Measurements from ENCODE around the gene KIDINS220. TPM values are rescaled to one million over a fixed set of nuclear protein-coding genes. Genes with fewer than 3 reads are reported as not detected.

Gene KIDINS220
- total and polyA plus RNA-seq, 2 of the 13 experiments (the other 11 are each of a cell fraction or from before 2014, with no cell fraction given): 25.2 to 32.3 TPM

DNA sequence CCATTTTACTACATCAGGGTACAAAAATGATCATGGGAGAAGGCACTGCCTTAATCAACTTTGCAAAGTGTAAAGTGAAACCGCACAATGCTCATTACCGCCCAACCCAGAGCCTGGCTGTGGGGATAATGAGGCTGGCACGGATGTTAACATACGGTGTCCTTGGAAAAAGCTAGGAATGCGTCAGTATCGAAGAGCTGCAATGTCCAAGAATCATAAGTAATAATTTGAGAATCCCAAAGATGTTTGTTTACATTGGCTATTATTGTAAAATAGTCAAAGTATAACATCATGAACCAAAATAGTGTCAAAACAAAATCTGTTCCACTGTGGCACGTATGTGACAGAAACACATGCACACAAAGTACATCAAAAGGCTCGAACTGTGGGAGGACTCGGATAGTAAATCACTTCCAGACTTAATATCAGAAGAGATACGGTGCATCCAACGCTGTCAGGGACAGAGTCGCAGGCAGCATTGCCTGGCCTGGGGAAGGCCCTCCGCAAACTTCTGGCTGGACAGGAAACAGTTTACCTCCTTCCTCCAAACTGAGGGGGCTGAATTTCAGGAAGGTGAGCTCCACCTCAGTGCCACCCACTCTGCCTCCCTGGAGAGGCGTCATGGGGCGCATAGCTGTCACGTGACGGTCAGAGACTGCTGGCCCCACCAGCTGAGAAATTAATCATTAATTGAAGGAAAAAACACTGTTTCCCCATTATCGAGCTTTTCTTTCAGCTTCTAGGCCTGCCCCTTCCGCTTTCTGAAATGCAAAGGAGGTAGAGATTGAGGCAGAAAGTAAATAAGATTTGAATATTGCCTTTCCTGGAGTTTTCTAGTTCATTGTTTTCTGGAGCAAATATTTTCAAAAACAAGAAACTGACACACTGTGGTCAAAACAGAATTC lies 157.3 kb downstream of the KIDINS220 start (continued):
- TF ChIP-seq, protein P1, sequence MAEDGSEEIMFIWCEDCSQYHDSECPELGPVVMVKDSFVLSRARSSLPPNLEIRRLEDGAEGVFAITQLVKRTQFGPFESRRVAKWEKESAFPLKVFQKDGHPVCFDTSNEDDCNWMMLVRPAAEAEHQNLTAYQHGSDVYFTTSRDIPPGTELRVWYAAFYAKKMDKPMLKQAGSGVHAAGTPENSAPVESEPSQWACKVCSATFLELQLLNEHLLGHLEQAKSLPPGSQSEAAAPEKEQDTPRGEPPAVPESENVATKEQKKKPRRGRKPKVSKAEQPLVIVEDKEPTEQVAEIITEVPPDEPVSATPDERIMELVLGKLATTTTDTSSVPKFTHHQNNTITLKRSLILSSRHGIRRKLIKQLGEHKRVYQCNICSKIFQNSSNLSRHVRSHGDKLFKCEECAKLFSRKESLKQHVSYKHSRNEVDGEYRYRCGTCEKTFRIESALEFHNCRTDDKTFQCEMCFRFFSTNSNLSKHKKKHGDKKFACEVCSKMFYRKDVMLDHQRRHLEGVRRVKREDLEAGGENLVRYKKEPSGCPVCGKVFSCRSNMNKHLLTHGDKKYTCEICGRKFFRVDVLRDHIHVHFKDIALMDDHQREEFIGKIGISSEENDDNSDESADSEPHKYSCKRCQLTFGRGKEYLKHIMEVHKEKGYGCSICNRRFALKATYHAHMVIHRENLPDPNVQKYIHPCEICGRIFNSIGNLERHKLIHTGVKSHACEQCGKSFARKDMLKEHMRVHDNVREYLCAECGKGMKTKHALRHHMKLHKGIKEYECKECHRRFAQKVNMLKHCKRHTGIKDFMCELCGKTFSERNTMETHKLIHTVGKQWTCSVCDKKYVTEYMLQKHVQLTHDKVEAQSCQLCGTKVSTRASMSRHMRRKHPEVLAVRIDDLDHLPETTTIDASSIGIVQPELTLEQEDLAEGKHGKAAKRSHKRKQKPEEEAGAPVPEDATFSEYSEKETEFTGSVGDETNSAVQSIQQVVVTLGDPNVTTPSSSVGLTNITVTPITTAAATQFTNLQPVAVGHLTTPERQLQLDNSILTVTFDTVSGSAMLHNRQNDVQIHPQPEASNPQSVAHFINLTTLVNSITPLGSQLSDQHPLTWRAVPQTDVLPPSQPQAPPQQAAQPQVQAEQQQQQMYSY (CRISPR knock-in tag; IDR thresholded peaks at IDR 0.05): no peak
- TF ChIP-seq ZNF326 (CRISPR knock-in tag; IDR thresholded peaks at IDR 0.05; ENCODE audit: borderline replicate concordance): no peak
- peak; percentile 90; the same call in 1 of the 2 replicates for TF ChIP-seq MXD4 (CRISPR knock-in tag; IDR thresholded peaks at IDR 0.05)
- TF ChIP-seq NKX3-1 (CRISPR knock-in tag; IDR thresholded peaks at IDR 0.05): peak; percentile 66; the same call in 1 of the 2 replicates
- TF ChIP-seq KLF11 (CRISPR knock-in tag; IDR thresholded peaks at IDR 0.05): peak; percentile 79; the same call in 1 of the 2 replicates
- TF ChIP-seq POLR2AphosphoS2 (IDR thresholded peaks at IDR 0.05; ENCODE audit: low read depth, low read length): peak; percentile 78; the same call in 1 of the 2 replicates
- TF ChIP-seq, protein P2, sequence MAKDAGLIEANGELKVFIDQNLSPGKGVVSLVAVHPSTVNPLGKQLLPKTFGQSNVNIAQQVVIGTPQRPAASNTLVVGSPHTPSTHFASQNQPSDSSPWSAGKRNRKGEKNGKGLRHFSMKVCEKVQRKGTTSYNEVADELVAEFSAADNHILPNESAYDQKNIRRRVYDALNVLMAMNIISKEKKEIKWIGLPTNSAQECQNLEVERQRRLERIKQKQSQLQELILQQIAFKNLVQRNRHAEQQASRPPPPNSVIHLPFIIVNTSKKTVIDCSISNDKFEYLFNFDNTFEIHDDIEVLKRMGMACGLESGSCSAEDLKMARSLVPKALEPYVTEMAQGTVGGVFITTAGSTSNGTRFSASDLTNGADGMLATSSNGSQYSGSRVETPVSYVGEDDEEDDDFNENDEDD (CRISPR knock-in tag; IDR thresholded peaks at IDR 0.05; ENCODE audit: borderline replicate concordance): peak; percentile 55; the same call in 1 of the 2 replicates
- TF ChIP-seq, protein P3, sequence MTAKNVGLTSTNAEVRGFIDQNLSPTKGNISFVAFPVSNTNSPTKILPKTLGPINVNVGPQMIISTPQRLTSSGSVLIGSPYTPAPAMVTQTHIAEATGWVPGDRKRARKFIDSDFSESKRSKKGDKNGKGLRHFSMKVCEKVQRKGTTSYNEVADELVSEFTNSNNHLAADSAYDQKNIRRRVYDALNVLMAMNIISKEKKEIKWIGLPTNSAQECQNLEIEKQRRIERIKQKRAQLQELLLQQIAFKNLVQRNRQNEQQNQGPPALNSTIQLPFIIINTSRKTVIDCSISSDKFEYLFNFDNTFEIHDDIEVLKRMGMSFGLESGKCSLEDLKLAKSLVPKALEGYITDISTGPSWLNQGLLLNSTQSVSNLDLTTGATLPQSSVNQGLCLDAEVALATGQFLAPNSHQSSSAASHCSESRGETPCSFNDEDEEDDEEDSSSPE (CRISPR knock-in tag; IDR thresholded peaks at IDR 0.05): peak; percentile 57; the same call in 1 of the 2 replicates
- TF ChIP-seq, protein P4, sequence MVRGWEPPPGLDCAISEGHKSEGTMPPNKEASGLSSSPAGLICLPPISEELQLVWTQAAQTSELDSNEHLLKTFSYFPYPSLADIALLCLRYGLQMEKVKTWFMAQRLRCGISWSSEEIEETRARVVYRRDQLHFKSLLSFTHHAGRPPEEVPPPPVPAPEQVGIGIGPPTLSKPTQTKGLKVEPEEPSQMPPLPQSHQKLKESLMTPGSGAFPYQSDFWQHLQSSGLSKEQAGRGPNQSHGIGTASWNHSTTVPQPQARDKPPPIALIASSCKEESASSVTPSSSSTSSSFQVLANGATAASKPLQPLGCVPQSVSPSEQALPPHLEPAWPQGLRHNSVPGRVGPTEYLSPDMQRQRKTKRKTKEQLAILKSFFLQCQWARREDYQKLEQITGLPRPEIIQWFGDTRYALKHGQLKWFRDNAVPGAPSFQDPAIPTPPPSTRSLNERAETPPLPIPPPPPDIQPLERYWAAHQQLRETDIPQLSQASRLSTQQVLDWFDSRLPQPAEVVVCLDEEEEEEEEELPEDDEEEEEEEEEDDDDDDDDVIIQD (CRISPR knock-in tag; IDR thresholded peaks at IDR 0.05; ENCODE audit: low read depth): peak; percentile 57; the same call in 1 of the 2 replicates
- TF ChIP-seq ZNF350 (CRISPR knock-in tag; IDR thresholded peaks at IDR 0.05; ENCODE audit: borderline replicate concordance, low read depth): peak; percentile 66; the same call in 1 of the 2 replicates
- TF ChIP-seq, protein P5, sequence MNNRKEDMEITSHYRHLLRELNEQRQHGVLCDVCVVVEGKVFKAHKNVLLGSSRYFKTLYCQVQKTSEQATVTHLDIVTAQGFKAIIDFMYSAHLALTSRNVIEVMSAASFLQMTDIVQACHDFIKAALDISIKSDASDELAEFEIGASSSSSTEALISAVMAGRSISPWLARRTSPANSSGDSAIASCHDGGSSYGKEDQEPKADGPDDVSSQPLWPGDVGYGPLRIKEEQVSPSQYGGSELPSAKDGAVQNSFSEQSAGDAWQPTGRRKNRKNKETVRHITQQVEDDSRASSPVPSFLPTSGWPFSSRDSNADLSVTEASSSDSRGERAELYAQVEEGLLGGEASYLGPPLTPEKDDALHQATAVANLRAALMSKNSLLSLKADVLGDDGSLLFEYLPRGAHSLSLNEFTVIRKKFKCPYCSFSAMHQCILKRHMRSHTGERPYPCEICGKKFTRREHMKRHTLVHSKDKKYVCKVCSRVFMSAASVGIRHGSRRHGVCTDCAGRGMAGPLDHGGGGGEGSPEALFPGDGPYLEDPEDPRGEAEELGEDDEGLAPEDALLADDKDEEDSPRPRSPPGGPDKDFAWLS (CRISPR knock-in tag; IDR thresholded peaks at IDR 0.05; ENCODE audit: borderline replicate concordance): no peak
- TF ChIP-seq ZNF484 (CRISPR knock-in tag; IDR thresholded peaks at IDR 0.05; ENCODE audit: borderline replicate concordance, low read depth): no peak
- no peak for TF ChIP-seq CBX2 (IDR thresholded peaks at IDR 0.05; ENCODE audit: low read depth, low read length)
- 0 out of 2 replicates have a peak, but pooled peaks have one; percentile 27 for TF ChIP-seq CBX2 (CRISPR knock-in tag; IDR thresholded peaks at IDR 0.05; ENCODE audit: low read depth)
- TF ChIP-seq HMG20B (CRISPR knock-in tag; conservative IDR thresholded peaks at IDR 0.05): peak; percentile 73
- peak; percentile 56 for TF ChIP-seq PAX8 (CRISPR knock-in tag; IDR thresholded peaks at IDR 0.05; ENCODE audit: borderline replicate concordance)
- TF ChIP-seq ISL2 (CRISPR knock-in tag; IDR thresholded peaks at IDR 0.05): no peak
- TF ChIP-seq ZNF773 (CRISPR knock-in tag; IDR thresholded peaks at IDR 0.05; ENCODE audit: borderline replicate concordance): no peak
- TF ChIP-seq NFRKB (IDR thresholded peaks at IDR 0.05): no peak

All from HepG2 (cell line).